ENCODE data around the gene SERPINA3.

SERPINA3 gene

GRCh38 chr14:94650806-94651805 lies 38.9 kb downstream of the SERPINA3 start:
- Histone ChIP-seq H3K4me1 (ENCODE audit: control insufficient read depth, insufficient read depth, low read length, poor library complexity, severe bottlenecking) (no peaks in the 10 kb centered on the region), H3K36me3 (ENCODE audit: control insufficient read depth, insufficient read depth, low read length) (no peaks in the 10 kb centered on the region), H3K9me3 (ENCODE audit: control insufficient read depth, low read length) (no peaks in the 10 kb centered on the region), H3K27me3 (replicated peaks; ENCODE audit: control insufficient read depth, insufficient read depth, low read length, poor library complexity, severe bottlenecking) (no peaks in the 10 kb centered on the region), H3K4me3 (ENCODE audit: insufficient read depth, low read depth, low read length, poor library complexity, severe bottlenecking) (no peak overlapping the region), H3K27ac (ENCODE audit: insufficient read depth, low read length, poor library complexity, severe bottlenecking) (no peak overlapping the region)
- no peak for DNase-seq

- no peak overlapping the region for H3K4me3 ChIP-seq (ENCODE audit: insufficient read depth, low read depth, low read length, poor library complexity, severe bottlenecking)
- H3K27ac ChIP-seq (ENCODE audit: insufficient read depth, low read length, poor library complexity, severe bottlenecking), result no peak overlapping the region
- H3K27me3 ChIP-seq (replicated peaks; ENCODE audit: control insufficient read depth, insufficient read depth, low read length, poor library complexity, severe bottlenecking), result no peaks in the 10 kb centered on the region
- H3K36me3 ChIP-seq (ENCODE audit: control insufficient read depth, insufficient read depth, low read length), result no peaks in the 10 kb centered on the region
- DNase-seq, result no peak
- no peaks in the 10 kb centered on the region for H3K9me3 ChIP-seq (ENCODE audit: control insufficient read depth, low read length)
- no peaks in the 10 kb centered on the region for H3K4me1 ChIP-seq (ENCODE audit: control insufficient read depth, insufficient read depth, low read length, poor library complexity, severe bottlenecking)
Measured at GRCh38 chr14:94653321-94653720, 41.1 kb downstream of the SERPINA3 start.

DNA sequence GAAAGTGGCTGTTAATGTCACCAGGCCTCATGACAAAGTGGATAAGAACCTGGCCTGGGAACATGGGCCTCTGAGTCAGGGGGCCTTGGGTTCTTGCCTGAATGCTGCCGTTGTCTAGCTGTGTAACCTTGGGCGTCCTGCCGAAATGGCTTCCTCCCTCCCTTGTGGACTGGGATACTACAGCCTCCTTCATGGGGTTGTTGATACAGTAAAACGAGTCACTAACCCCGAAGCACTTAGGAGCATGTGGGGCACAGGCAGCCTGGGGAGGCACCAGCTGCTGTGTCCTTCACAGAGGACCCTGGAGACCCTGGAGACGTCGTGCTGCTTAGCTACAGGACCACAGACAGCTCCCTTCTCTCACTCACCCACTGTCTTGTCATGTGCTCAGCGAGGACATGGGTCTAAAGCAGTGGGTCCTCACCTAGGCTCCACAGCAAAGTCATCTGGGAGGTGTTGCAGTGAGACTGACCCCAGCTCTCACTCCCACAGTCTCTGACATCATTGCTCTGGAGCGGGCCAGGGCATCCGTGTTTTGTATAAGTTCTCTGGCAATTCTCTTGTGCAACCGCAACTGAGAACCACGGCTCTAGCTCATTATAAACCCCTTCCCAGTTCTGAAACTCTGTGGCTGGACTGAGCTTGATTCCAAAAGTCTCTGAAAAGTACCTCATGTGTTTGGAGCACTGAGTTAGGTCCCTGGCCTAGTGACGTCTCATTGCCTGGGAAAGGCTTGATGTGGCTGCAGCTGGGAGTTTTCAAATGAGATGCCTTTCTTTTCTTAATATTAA lies 42.1 kb downstream of the SERPINA3 start:
- Histone ChIP-seq H3K27me3 (replicated peaks; ENCODE audit: control insufficient read depth, insufficient read depth, low read length, poor library complexity, severe bottlenecking) (no peaks in the 10 kb centered on the region), H3K9me3 (ENCODE audit: control insufficient read depth, low read length) (no peaks in the 10 kb centered on the region), H3K4me3 (ENCODE audit: insufficient read depth, low read depth, low read length, poor library complexity, severe bottlenecking) (no peak overlapping the region), H3K4me1 (ENCODE audit: control insufficient read depth, insufficient read depth, low read length, poor library complexity, severe bottlenecking) (no peaks in the 10 kb centered on the region), H3K36me3 (ENCODE audit: control insufficient read depth, insufficient read depth, low read length) (no peaks in the 10 kb centered on the region), H3K27ac (ENCODE audit: insufficient read depth, low read length, poor library complexity, severe bottlenecking) (no peak overlapping the region)
- DNase-seq, result no peak

- H3K4me3 ChIP-seq (ENCODE audit: insufficient read depth, low read depth, low read length, poor library complexity, severe bottlenecking), result no peak overlapping the region
- no peaks in the 10 kb centered on the region for H3K9me3 ChIP-seq (ENCODE audit: control insufficient read depth, low read length)
- no peak for DNase-seq
- no peaks in the 10 kb centered on the region for H3K27me3 ChIP-seq (replicated peaks; ENCODE audit: control insufficient read depth, insufficient read depth, low read length, poor library complexity, severe bottlenecking)
- no peak overlapping the region for H3K27ac ChIP-seq (ENCODE audit: insufficient read depth, low read length, poor library complexity, severe bottlenecking)
- H3K36me3 ChIP-seq (ENCODE audit: control insufficient read depth, insufficient read depth, low read length), result no peaks in the 10 kb centered on the region
- no peaks in the 10 kb centered on the region for H3K4me1 ChIP-seq (ENCODE audit: control insufficient read depth, insufficient read depth, low read length, poor library complexity, severe bottlenecking)
Measured at GRCh38 chr14:94655169-94655710, 43.0 kb downstream of the SERPINA3 start.

DNA sequence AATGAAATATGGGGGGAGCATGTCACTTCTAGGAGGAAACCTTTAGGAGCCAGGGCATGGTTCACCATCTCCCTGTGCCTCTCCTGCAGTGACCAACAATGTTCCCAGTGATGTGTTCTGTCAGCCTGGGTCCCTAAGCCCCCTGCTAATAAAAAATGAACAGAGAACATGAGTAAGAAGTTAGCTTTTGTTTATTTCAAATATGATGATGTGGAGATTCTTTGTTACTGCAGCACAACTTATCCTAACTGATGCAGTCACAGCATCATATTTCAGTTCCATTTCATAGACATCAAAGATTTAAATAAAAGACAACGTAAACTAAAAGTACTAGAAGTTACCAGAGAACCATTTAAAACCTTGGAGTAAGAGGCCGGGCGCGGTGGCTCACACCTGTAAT lies 43.9 kb downstream of the SERPINA3 start:
- no peaks in the 10 kb centered on the region for H3K4me1 ChIP-seq (ENCODE audit: control insufficient read depth, insufficient read depth, low read length, poor library complexity, severe bottlenecking)
- H3K9me3 ChIP-seq (ENCODE audit: control insufficient read depth, low read length), result no peaks in the 10 kb centered on the region
- no peaks in the 10 kb centered on the region for H3K36me3 ChIP-seq (ENCODE audit: control insufficient read depth, insufficient read depth, low read length)
- H3K27ac ChIP-seq (ENCODE audit: insufficient read depth, low read length, poor library complexity, severe bottlenecking), result no peak overlapping the region
- H3K27me3 ChIP-seq (replicated peaks; ENCODE audit: control insufficient read depth, insufficient read depth, low read length, poor library complexity, severe bottlenecking), result no peaks in the 10 kb centered on the region
- DNase-seq, result no peak
- H3K4me3 ChIP-seq (ENCODE audit: insufficient read depth, low read depth, low read length, poor library complexity, severe bottlenecking), result no peak overlapping the region

DNA sequence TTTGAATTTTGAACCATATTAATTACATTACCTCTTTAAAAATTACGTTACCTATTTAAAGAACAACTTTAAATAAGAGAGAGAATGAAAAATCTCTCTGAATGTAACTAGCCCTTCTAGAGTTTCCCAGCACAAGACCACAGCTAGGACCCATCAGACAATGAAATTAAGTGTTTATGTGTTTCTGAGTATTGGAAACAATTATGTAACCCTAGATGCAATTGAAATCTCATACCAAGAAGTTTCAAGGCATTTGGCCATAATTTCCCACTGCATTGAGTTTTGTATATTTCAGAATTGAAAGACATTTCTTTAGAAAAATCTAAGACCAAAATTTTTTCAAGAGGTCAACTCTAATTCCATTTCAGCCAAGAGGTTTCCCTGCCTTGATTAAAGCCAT lies 47.1 kb downstream of the SERPINA3 start:
- H3K27ac ChIP-seq (ENCODE audit: insufficient read depth, low read length, poor library complexity, severe bottlenecking), result no peak overlapping the region
- DNase-seq, result no peak
- H3K4me1 ChIP-seq (ENCODE audit: control insufficient read depth, insufficient read depth, low read length, poor library complexity, severe bottlenecking), result no peaks in the 10 kb centered on the region
- H3K36me3 ChIP-seq (ENCODE audit: control insufficient read depth, insufficient read depth, low read length), result no peaks in the 10 kb centered on the region
- H3K4me3 ChIP-seq (ENCODE audit: insufficient read depth, low read depth, low read length, poor library complexity, severe bottlenecking), result no peak overlapping the region
- H3K27me3 ChIP-seq (replicated peaks; ENCODE audit: control insufficient read depth, insufficient read depth, low read length, poor library complexity, severe bottlenecking), result no peaks in the 10 kb centered on the region
- H3K9me3 ChIP-seq (ENCODE audit: control insufficient read depth, low read length), result no peaks in the 10 kb centered on the region

- no peak overlapping the region for H3K4me3 ChIP-seq (ENCODE audit: insufficient read depth, low read depth, low read length, poor library complexity, severe bottlenecking)
- H3K27ac ChIP-seq (ENCODE audit: insufficient read depth, low read length, poor library complexity, severe bottlenecking), result no peak overlapping the region
- H3K9me3 ChIP-seq (ENCODE audit: control insufficient read depth, low read length), result no peaks in the 10 kb centered on the region
- H3K36me3 ChIP-seq (ENCODE audit: control insufficient read depth, insufficient read depth, low read length), result no peaks in the 10 kb centered on the region
- H3K4me1 ChIP-seq (ENCODE audit: control insufficient read depth, insufficient read depth, low read length, poor library complexity, severe bottlenecking), result no peaks in the 10 kb centered on the region
- no peak for DNase-seq
- H3K27me3 ChIP-seq (replicated peaks; ENCODE audit: control insufficient read depth, insufficient read depth, low read length, poor library complexity, severe bottlenecking), result no peaks in the 10 kb centered on the region
Measured at GRCh38 chr14:94659901-94660300, 47.7 kb downstream of the SERPINA3 start.

- H3K36me3 ChIP-seq (ENCODE audit: control insufficient read depth, insufficient read depth, low read length), result no peaks in the 10 kb centered on the region
- no peaks in the 10 kb centered on the region for H3K9me3 ChIP-seq (ENCODE audit: control insufficient read depth, low read length)
- H3K27ac ChIP-seq (ENCODE audit: insufficient read depth, low read length, poor library complexity, severe bottlenecking), result no peak overlapping the region
- DNase-seq, result no peak
- H3K27me3 ChIP-seq (replicated peaks; ENCODE audit: control insufficient read depth, insufficient read depth, low read length, poor library complexity, severe bottlenecking), result no peaks in the 10 kb centered on the region
- H3K4me3 ChIP-seq (ENCODE audit: insufficient read depth, low read depth, low read length, poor library complexity, severe bottlenecking), result no peak overlapping the region
- no peaks in the 10 kb centered on the region for H3K4me1 ChIP-seq (ENCODE audit: control insufficient read depth, insufficient read depth, low read length, poor library complexity, severe bottlenecking)
Measured at GRCh38 chr14:94660306-94660946, 48.2 kb downstream of the SERPINA3 start.

DNA sequence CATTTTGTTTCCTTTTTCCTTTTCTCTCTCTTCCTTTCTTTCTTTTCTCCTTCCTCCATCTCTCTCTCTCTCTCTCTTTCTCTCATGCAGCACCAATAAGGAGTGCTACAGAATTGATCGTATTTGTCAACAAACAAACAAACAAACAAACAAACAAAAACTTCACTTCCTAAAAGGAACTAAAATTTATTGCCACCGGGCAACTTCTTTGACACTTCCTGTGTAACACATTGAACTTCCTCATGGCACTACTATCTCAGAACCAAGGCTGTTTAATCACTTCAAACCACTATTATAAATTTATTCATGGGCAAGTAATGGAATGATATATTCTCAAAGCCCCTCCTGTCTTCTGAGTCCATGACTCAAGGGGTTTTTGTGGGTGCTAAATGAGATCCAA lies 51.3 kb downstream of the SERPINA3 start:
- no peaks in the 10 kb centered on the region for H3K36me3 ChIP-seq (ENCODE audit: control insufficient read depth, insufficient read depth, low read length)
- H3K4me3 ChIP-seq (ENCODE audit: insufficient read depth, low read depth, low read length, poor library complexity, severe bottlenecking), result no peak overlapping the region
- H3K9me3 ChIP-seq (ENCODE audit: control insufficient read depth, low read length), result no peaks in the 10 kb centered on the region
- no peak for DNase-seq
- H3K27me3 ChIP-seq (replicated peaks; ENCODE audit: control insufficient read depth, insufficient read depth, low read length, poor library complexity, severe bottlenecking), result no peaks in the 10 kb centered on the region
- no peak overlapping the region for H3K27ac ChIP-seq (ENCODE audit: insufficient read depth, low read length, poor library complexity, severe bottlenecking)
- H3K4me1 ChIP-seq (ENCODE audit: control insufficient read depth, insufficient read depth, low read length, poor library complexity, severe bottlenecking), result no peaks in the 10 kb centered on the region

Data from effector memory CD4-positive, alpha-beta T cell (primary cell).